ENCODE data around the gene SETD2. TPM values are rescaled to one million over a fixed set of nuclear protein-coding genes. Genes with fewer than 3 reads are reported as not detected.

The SETD2 gene
- total RNA-seq, 1 experiment from 2014 or later: 47.6 TPM

DNA sequence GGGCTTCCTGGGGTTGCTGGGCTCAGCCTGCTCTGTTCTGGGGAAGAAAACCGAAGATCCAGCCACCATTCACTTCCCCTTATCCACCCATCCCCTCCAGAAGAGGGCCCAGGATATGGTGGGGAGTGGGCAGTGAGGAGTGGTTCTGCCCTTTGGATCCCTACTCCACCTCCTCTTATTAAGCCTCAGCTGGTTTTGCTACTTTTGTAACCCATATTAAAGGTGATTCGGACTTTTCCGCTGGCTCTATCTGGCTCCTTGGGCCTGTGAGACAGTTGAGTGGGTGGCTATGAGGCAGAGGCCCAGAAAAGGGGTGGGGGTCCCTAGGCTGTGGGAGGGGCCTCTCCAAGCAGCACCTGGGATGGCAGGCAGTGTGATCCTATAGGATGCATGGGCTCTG lies 150.7 kb downstream of the SETD2 start:
- H3K4me1 ChIP-seq: 0 out of 2 replicates have a peak, but pooled peaks cover 9% of the 10 kb centered on the region
- H3K27me3 ChIP-seq (replicated peaks; ENCODE audit: control insufficient read depth, insufficient read depth, low read length): no peaks in the 10 kb centered on the region
- no peak overlapping the region for H3K4me3 ChIP-seq (ENCODE audit: low read depth, low read length)
- intact Hi-C loops (cut with micrococcal nuclease; ENCODE audit: unreplicated experiment): no loop called here
- peaks cover 1% of the 10 kb centered on the region; the same call in 1 of the 2 replicates for H3K36me3 ChIP-seq (ENCODE audit: control insufficient read depth, insufficient read depth, low read length)
- H3K27me3 Mint-ChIP-seq (ENCODE audit: insufficient read depth, unreplicated experiment): no peaks in the 10 kb centered on the region
- no peak overlapping the region for H3K4me3 Mint-ChIP-seq (ENCODE audit: unreplicated experiment)
- CTCF ChIA-PET: no interaction called here
- peak in 1 of 2 experiments; percentile 37 for DNase-seq
- BruUV-seq (replicated peaks): no TSS peak
- TF ChIP-seq, protein P1, sequence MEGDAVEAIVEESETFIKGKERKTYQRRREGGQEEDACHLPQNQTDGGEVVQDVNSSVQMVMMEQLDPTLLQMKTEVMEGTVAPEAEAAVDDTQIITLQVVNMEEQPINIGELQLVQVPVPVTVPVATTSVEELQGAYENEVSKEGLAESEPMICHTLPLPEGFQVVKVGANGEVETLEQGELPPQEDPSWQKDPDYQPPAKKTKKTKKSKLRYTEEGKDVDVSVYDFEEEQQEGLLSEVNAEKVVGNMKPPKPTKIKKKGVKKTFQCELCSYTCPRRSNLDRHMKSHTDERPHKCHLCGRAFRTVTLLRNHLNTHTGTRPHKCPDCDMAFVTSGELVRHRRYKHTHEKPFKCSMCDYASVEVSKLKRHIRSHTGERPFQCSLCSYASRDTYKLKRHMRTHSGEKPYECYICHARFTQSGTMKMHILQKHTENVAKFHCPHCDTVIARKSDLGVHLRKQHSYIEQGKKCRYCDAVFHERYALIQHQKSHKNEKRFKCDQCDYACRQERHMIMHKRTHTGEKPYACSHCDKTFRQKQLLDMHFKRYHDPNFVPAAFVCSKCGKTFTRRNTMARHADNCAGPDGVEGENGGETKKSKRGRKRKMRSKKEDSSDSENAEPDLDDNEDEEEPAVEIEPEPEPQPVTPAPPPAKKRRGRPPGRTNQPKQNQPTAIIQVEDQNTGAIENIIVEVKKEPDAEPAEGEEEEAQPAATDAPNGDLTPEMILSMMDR (IDR thresholded peaks at IDR 0.05; ENCODE audit: insufficient read depth in 1 of 2, low read depth in 1 of 2, low read length in 1 of 2, severe bottlenecking in 1 of 2, unreplicated experiment in 1 of 2): no peak
- peaks cover 46% of the 10 kb centered on the region for H3K36me3 Mint-ChIP-seq (ENCODE audit: insufficient read depth, unreplicated experiment)
- POLR2A ChIA-PET: no interaction called here
- no peaks in the 10 kb centered on the region for H3K9me3 Mint-ChIP-seq (ENCODE audit: unreplicated experiment)
- H3K27ac Mint-ChIP-seq (ENCODE audit: unreplicated experiment): peak overlapping the region; percentile 42
- no peaks in the 10 kb centered on the region for H3K9me3 ChIP-seq
- no peaks in the 10 kb centered on the region for H3K4me1 Mint-ChIP-seq (ENCODE audit: low read depth, unreplicated experiment)

DNA sequence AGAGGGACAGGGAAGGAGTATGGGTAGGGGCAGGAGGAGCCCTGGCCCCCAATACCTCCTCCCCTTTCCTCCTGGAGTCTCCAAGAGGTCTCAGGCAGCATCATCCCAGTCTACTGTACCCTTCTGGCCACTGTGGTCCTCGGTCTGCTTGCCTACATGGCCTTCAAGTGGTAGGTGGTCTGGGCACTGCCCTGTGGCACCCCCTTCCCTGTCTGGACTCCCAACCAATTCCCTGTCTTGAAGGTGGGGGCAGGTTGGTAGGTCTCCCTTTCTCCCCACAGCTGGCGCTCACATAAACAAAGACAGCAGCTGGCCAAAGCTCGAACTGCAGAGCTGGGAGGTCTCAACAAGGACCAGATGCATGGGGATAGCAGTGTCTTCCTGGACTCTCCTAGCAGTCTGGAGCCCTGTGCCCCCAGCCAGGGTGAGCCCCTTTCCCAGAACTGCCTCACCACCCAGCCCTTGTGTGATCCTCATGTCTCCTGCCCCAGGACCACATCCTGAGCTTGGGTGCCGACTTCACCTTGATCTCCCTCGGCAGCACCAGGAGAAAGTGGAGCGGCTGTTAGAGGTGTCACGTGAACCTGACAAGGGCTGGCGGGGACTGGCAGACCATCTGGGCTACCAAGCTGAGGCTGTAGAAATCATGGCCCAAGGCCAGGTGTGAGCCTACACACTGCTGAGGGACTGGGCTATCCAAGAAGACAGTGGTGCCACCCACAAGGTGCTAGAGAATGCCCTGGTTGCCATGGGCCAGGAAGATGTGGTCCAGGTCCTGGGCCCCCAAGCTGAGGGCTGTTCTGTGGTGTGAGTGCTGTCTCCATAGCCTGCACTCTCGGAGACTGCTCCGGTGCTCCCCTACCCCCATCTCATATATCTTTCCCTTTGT lies 151.3 kb downstream of the SETD2 start:
- Mint-ChIP-seq H3K4me3 (ENCODE audit: unreplicated experiment) (no peak overlapping the region), H3K9me3 (ENCODE audit: unreplicated experiment) (no peaks in the 10 kb centered on the region), H3K27me3 (ENCODE audit: insufficient read depth, unreplicated experiment) (no peaks in the 10 kb centered on the region), H3K27ac (ENCODE audit: unreplicated experiment) (no peak overlapping the region), H3K36me3 (ENCODE audit: insufficient read depth, unreplicated experiment) (peaks cover 42% of the 10 kb centered on the region), H3K4me1 (ENCODE audit: low read depth, unreplicated experiment) (no peaks in the 10 kb centered on the region)
- no peaks in the 10 kb centered on the region for H3K27me3 ChIP-seq (replicated peaks; ENCODE audit: control insufficient read depth, insufficient read depth, low read length)
- H3K4me3 ChIP-seq (ENCODE audit: low read depth, low read length): no peak overlapping the region
- TF ChIP-seq, protein P1 (IDR thresholded peaks at IDR 0.05; ENCODE audit: insufficient read depth in 1 of 2, low read depth in 1 of 2, low read length in 1 of 2, severe bottlenecking in 1 of 2, unreplicated experiment in 1 of 2): no peak
- ChIA-PET CTCF (no interaction called here), POLR2A (no interaction called here)
- H3K36me3 ChIP-seq (ENCODE audit: control insufficient read depth, insufficient read depth, low read length): 0 out of 2 replicates have a peak, but pooled peaks cover 1% of the 10 kb centered on the region
- DNase-seq: no peak
- intact Hi-C loops (cut with micrococcal nuclease; ENCODE audit: unreplicated experiment): no loop called here
- H3K4me1 ChIP-seq: 0 out of 2 replicates have a peak, but pooled peaks cover 9% of the 10 kb centered on the region
- no TSS peak for BruUV-seq (replicated peaks)
- no peaks in the 10 kb centered on the region for H3K9me3 ChIP-seq

DNA sequence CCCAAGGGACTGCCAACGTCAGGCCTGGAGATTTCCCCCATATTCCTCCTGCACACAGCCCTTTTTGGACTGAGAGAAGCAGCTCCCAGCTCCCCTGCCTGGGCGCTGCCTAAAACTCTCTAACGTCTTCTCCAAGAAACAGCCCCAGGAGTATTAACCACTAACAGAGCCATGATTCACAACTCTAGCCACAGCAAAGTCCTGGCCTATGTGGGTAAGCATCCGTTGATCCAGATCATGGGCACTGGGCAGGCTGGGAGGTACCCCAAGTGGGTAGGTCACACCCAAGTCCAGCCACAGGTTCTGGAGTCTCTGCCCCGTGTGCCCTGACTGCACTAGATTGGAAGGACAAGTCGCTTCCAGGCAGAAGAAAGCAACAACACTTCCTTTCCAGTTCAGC lies 152.5 kb downstream of the SETD2 start:
- BruUV-seq (replicated peaks): no TSS peak
- no peaks in the 10 kb centered on the region for H3K36me3 ChIP-seq (ENCODE audit: control insufficient read depth, insufficient read depth, low read length)
- CTCF ChIA-PET: no interaction called here

More for the DNA sequence above, 152.5 kb downstream of the SETD2 start:
- Mint-ChIP-seq H3K27ac (ENCODE audit: unreplicated experiment) (no peak overlapping the region), H3K9me3 (ENCODE audit: unreplicated experiment) (no peaks in the 10 kb centered on the region), H3K4me1 (ENCODE audit: low read depth, unreplicated experiment) (no peaks in the 10 kb centered on the region), H3K27me3 (ENCODE audit: insufficient read depth, unreplicated experiment) (no peaks in the 10 kb centered on the region), H3K4me3 (ENCODE audit: unreplicated experiment) (no peak overlapping the region), H3K36me3 (ENCODE audit: insufficient read depth, unreplicated experiment) (peaks cover 38% of the 10 kb centered on the region)
- TF ChIP-seq, protein P1 (IDR thresholded peaks at IDR 0.05; ENCODE audit: insufficient read depth in 1 of 2, low read depth in 1 of 2, low read length in 1 of 2, severe bottlenecking in 1 of 2, unreplicated experiment in 1 of 2): no peak
- no peaks in the 10 kb centered on the region for H3K9me3 ChIP-seq
- no peaks in the 10 kb centered on the region for H3K27me3 ChIP-seq (replicated peaks; ENCODE audit: control insufficient read depth, insufficient read depth, low read length)
- intact Hi-C loops (cut with micrococcal nuclease; ENCODE audit: unreplicated experiment): no loop called here
- H3K4me1 ChIP-seq: 0 out of 2 replicates have a peak, but pooled peaks cover 8% of the 10 kb centered on the region
- POLR2A ChIA-PET: no interaction called here
- H3K4me3 ChIP-seq (ENCODE audit: low read depth, low read length): no peak overlapping the region
- no peak for DNase-seq
